A549 (cell line): ENCODE measurements around the gene DRC7. TPM values are rescaled to one million over a fixed set of nuclear protein-coding genes. Genes with fewer than 3 reads are reported as not detected.
A peak's percentile ranks its signal among the peaks of the same experiment; 100 is the strongest.
"Not testable (repeated sequence)": the region's sequence is repeated elsewhere in the genome, so short reads cannot be mapped to it uniquely, and the experiment has no call there.

Source experiments
- ATAC-seq, 2 experiments: fragments of 200-7000 bp in 1 of 2; fragments of >200 bp in 1 of 2; cut with Nextera tagmentation in 1 of 2; cut with Tn5 transposase in 1 of 2; 3 replicates each; pipeline versions ENCODE4 v1.8.0 to v1.9.1; 2018 to 2020; ENCODE audit warnings: mild to moderate bottlenecking in 1 of 2, moderate library complexity in 1 of 2
- CTCF ChIA-PET: fragments of 300-600 bp; sonication (Branson Sonifier 250); formaldehyde crosslinking; extraction: SDS; loops from one replicate; lab custom pipeline; 2021; ENCODE audit warnings: antibody characterized with exemption, inconsistent platforms; lab: Yijun Ruan, JAX
- POLR2A ChIA-PET: fragments of 350-600 bp; formaldehyde crosslinking; extraction: SDS; loops from one replicate; lab custom pipeline; 2021; ENCODE audit warnings: antibody characterized with exemption, inconsistent platforms; lab: Yijun Ruan, JAX
- DNase-seq, 2 experiments: peaks; one replicate each; pipeline versions ENCODE4 v3.0.0 to v3.0.0-alpha.2; 2011 to 2016; ENCODE audit warnings: low read depth in 1 of 2, low spot score in 1 of 2
- FAIRE-seq: peaks from 2 replicates; lab custom pipeline; 2011; peaks lifted over from hg19 to GRCh38; lab: Jason Lieb, UNC
- H3K27ac ChIP-seq, 2 experiments: fragments of >200 bp; sonication (Bioruptor Twin); formaldehyde crosslinking; 3 replicates each; pipeline ENCODE4 v1.5.1; 2016 to 2017
- H3K4me1 ChIP-seq: fragments of >200 bp; sonication (Bioruptor Twin); formaldehyde crosslinking; 3 replicates; pipeline ENCODE4 v1.6.1; 2016
- H3K4me2 ChIP-seq: fragments of >200 bp; sonication (Bioruptor Twin); formaldehyde crosslinking; 3 replicates; pipeline ENCODE4 v1.6.1; 2016
- H3K4me3 ChIP-seq: fragments of >200 bp; sonication (Bioruptor Twin); formaldehyde crosslinking; 3 replicates; pipeline ENCODE4 v1.5.1; 2016
- H3K9me3 ChIP-seq: fragments of >200 bp; sonication (Bioruptor Twin); formaldehyde crosslinking; 3 replicates; pipeline ENCODE4 v1.6.1; 2016
- BHLHE40 ChIP-seq: IDR thresholded peaks from 2 replicates; pipeline ENCODE4 v1.6.1; 2012; ENCODE audit warnings: low read depth, low read length, inconsistent platforms
- CHD4 ChIP-seq: fragments of 200-600 bp; sonication (generic); IDR thresholded peaks from 2 replicates; pipeline ENCODE4 v1.6.1; 2016; ENCODE audit warnings: antibody characterized with exemption, mild to moderate bottlenecking, borderline replicate concordance
- CTCF ChIP-seq: fragments of >200 bp; sonication (Bioruptor Twin); formaldehyde crosslinking; IDR thresholded peaks from 3 replicates; pipeline ENCODE4 v1.5.1; 2016
- EHF ChIP-seq: fragments of 250-450 bp; sonication (Bioruptor Pico); IDR thresholded peaks from 2 replicates; pipeline ENCODE4 v1.5.0; 2020; ENCODE audit warnings: mild to moderate bottlenecking
- ESRRA ChIP-seq: fragments of 150-350 bp; IDR thresholded peaks from 2 replicates; pipeline ENCODE4 v1.6.1; 2014; ENCODE audit warnings: mild to moderate bottlenecking, low read length, borderline replicate concordance
- FOSB ChIP-seq: fragments of 250-450 bp; sonication (Bioruptor Pico); IDR thresholded peaks from 2 replicates; pipeline ENCODE4 v1.5.0; 2020; ENCODE audit warnings: mild to moderate bottlenecking, moderate library complexity
- FOXS1 ChIP-seq: fragments of 250-450 bp; sonication (Bioruptor Pico); IDR thresholded peaks from 2 replicates; pipeline ENCODE4 v1.5.0; 2020; ENCODE audit warnings: mild to moderate bottlenecking, moderate library complexity
- GATA3 ChIP-seq: IDR thresholded peaks from 2 replicates; pipeline ENCODE4 v1.6.1; 2012; ENCODE audit warnings: borderline replicate concordance
- JUN ChIP-seq, 2 experiments: fragments of >200 bp; sonication (Bioruptor Twin); formaldehyde crosslinking; IDR thresholded peaks; 2 replicates in 1 of 2; 3 replicates in 1 of 2; pipeline ENCODE4 v1.6.1; 2016 to 2017
- MAFK ChIP-seq: fragments of 450-650 bp; IDR thresholded peaks from 2 replicates; pipeline ENCODE4 v1.6.1; 2014; ENCODE audit not compliant: partially characterized antibody
- MAZ ChIP-seq: fragments of 150-350 bp; IDR thresholded peaks from 2 replicates; pipeline ENCODE4 v1.6.1; 2014; ENCODE audit warnings: antibody characterized with exemption, low read depth, low read length, borderline replicate concordance
- NR3C1 ChIP-seq: fragments of >200 bp; sonication (Bioruptor Twin); formaldehyde crosslinking; IDR thresholded peaks from 3 replicates; pipeline ENCODE4 v1.6.1; 2017
- POLR2A ChIP-seq: IDR thresholded peaks from 2 replicates; pipeline ENCODE4 v1.6.1; 2012; ENCODE audit warnings: mild to moderate bottlenecking, low read length
- RAD21 ChIP-seq, 2 experiments: fragments of >200 bp in 1 of 2; sonication (Bioruptor Twin) in 1 of 2; formaldehyde crosslinking in 1 of 2; IDR thresholded peaks in 1 of 2; conservative IDR thresholded peaks in 1 of 2; 2 replicates in 1 of 2; 3 replicates in 1 of 2; pipeline ENCODE4 v1.6.1; 2012 to 2018; ENCODE audit warnings: inconsistent platforms in 1 of 2
- RCOR1 ChIP-seq: fragments of 150-350 bp; IDR thresholded peaks from 2 replicates; pipeline ENCODE4 v1.6.1; 2014; ENCODE audit warnings: antibody characterized with exemption, low read length, low read depth
- WGBS: methylation state at CpG from one replicate; pipeline ENCODE4 v1.1.6; 2017; ENCODE audit errors: missing lambda C conversion rate; 5-methylcytosine and 5-hydroxymethylcytosine counted together
- polyA plus RNA-seq, 4 experiments: library from polyadenylated mRNA; depleted of rRNA in 3 of 4; stranded (reverse); fragments of >200 nt; fragmentation: RNase III in 1 of 4; extraction: RNeasy Plus Mini Kit Qiagen cat#74134 plus additional on column Dnase treatment in 1 of 4; gene quantifications; 2 replicates in 3 of 4; 3 replicates in 1 of 4; pipeline ENCODE4 v1.2.3, GENCODE V29; 2011 to 2017
- TF ChIP-seq, protein P1 (sequence below): IDR thresholded peaks from 2 replicates; pipeline ENCODE4 v1.6.1; 2012; ENCODE audit warnings: low read depth, borderline replicate concordance
- TF ChIP-seq, protein P2 (sequence below): IDR thresholded peaks from 2 replicates; pipeline ENCODE4 v1.6.1; 2012
- TF ChIP-seq, protein P3 (sequence below): fragments of 250-450 bp; sonication (Bioruptor Pico); IDR thresholded peaks from 2 replicates; pipeline ENCODE4 v1.5.0; 2020; ENCODE audit warnings: low read depth, mild to moderate bottlenecking, moderate library complexity
- TF ChIP-seq, protein P4 (sequence below): fragments of >200 bp; sonication (Bioruptor Twin); formaldehyde crosslinking; IDR thresholded peaks from 2 replicates; pipeline ENCODE4 v1.6.1; 2016

Gene DRC7
- polyA plus RNA-seq, 2 of the 4 experiments (the other 2 are of a cell fraction): 0.10 to 0.28 TPM

- H3K4me1 ChIP-seq, H3K9me3 ChIP-seq, ATAC-seq, H3K4me3 ChIP-seq, POLR2A ChIA-PET, FAIRE-seq, H3K4me2 ChIP-seq, H3K27ac ChIP-seq, DNase-seq: not testable (repeated sequence)
- 95% methylated on average over 7 of the region's 7 CpGs for WGBS
- CTCF ChIA-PET: interaction anchor here (1.3 to 1.6 kb wide), 2 partner anchors 10 to 119 kb away, joined by 3 to 4 read pairs; no protein-coding TSS in a partner anchor
Measured at GRCh38 chr16:57746316-57746715, 51.7 kb downstream of the DRC7 start.

DNA sequence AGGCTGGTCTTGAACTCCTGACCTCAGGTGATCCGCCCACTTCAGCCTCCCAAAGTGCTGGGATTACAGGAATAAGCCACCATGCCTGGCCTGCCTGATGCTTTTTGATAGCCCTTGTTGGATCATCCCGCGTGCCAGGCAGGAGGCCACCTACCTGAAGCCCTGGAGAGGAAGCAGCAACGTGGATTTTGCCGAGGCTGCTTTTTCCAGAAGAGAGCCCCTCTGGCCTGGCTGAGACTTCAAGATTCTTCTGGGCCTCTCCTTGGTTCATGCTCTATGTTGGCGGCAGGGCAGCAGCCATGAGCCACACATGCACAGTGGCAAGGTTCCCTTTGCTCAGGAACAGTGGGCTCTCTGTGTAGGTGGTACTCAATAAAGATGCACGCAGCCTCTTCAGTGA is 52.5 kb downstream of the DRC7 start:
- FAIRE-seq: no peak
- POLR2A ChIA-PET: no interaction called here
- WGBS: 93% methylated on average over 7 of the region's 7 CpGs

GRCh38 chr16:57747496-57747895 is 52.9 kb downstream of the DRC7 start:
- ATAC-seq (no peak), DNase-seq (no peak)

More for the DNA sequence above, 52.5 kb downstream of the DRC7 start:
- ATAC-seq (no peak), DNase-seq (no peak)
- no peaks in the 10 kb centered on the region for H3K4me1 ChIP-seq
- H3K9me3 ChIP-seq: no peaks in the 10 kb centered on the region
- TF ChIP-seq MAZ (no peak), NR3C1 (no peak), MAFK (peak; percentile 32), GATA3 (no peak), BHLHE40 (no peak)
- H3K4me3 ChIP-seq: no peak overlapping the region
- H3K4me2 ChIP-seq: no peak overlapping the region
- no peak overlapping the region for H3K27ac ChIP-seq
- CTCF ChIA-PET: interaction anchor here (1.3 to 2.8 kb wide), 3 partner anchors 10 to 120 kb away, joined by 3 to 10 read pairs (median 4); no protein-coding TSS in a partner anchor

DNA sequence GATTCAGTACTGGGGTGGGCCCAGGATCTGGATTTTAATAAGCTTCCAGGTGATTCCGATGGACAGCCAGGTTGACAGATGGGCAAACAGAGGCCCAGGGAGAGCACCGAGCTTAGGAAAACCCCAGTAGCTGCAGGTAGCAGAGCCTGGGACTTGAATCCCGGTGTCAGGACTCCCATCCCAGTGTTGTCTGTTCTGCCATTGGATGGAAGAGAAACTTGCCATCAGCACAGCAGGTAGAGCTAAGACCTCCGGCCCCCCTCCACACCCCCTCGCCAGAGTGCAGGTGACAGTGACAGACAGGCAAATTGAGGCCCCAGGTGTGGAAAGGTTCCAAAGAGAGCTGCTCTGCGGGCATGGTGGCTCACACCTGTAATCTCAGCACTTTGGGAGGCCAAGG is 53.4 kb downstream of the DRC7 start:
- WGBS: 87% methylated on average over 6 of the region's 6 CpGs
- POLR2A ChIA-PET: no interaction called here

More at GRCh38 chr16:57747496-57747895, 52.9 kb downstream of the DRC7 start:
- no peak overlapping the region for H3K27ac ChIP-seq
- H3K4me1 ChIP-seq: no peaks in the 10 kb centered on the region
- H3K4me2 ChIP-seq: no peak overlapping the region
- no peaks in the 10 kb centered on the region for H3K9me3 ChIP-seq
- no peak for FAIRE-seq
- POLR2A ChIA-PET: no interaction called here
- CTCF ChIA-PET: interaction anchor here (1.1 to 2.8 kb wide), 5 partner anchors 9 to 171 kb away, joined by 3 to 26 read pairs (median 10); partner anchors contain the start of gene KATNB1
- 93% methylated on average over 12 of the region's 12 CpGs for WGBS
- no peak overlapping the region for H3K4me3 ChIP-seq
- TF ChIP-seq MAFK: no peak
- TF ChIP-seq, protein P1, sequence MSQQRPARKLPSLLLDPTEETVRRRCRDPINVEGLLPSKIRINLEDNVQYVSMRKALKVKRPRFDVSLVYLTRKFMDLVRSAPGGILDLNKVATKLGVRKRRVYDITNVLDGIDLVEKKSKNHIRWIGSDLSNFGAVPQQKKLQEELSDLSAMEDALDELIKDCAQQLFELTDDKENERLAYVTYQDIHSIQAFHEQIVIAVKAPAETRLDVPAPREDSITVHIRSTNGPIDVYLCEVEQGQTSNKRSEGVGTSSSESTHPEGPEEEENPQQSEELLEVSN: no peak
- TF ChIP-seq, protein P2, sequence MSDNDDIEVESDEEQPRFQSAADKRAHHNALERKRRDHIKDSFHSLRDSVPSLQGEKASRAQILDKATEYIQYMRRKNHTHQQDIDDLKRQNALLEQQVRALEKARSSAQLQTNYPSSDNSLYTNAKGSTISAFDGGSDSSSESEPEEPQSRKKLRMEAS: no peak
- TF ChIP-seq, protein P3, sequence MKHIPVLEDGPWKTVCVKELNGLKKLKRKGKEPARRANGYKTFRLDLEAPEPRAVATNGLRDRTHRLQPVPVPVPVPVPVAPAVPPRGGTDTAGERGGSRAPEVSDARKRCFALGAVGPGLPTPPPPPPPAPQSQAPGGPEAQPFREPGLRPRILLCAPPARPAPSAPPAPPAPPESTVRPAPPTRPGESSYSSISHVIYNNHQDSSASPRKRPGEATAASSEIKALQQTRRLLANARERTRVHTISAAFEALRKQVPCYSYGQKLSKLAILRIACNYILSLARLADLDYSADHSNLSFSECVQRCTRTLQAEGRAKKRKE (CRISPR knock-in tag): no peak

DNA sequence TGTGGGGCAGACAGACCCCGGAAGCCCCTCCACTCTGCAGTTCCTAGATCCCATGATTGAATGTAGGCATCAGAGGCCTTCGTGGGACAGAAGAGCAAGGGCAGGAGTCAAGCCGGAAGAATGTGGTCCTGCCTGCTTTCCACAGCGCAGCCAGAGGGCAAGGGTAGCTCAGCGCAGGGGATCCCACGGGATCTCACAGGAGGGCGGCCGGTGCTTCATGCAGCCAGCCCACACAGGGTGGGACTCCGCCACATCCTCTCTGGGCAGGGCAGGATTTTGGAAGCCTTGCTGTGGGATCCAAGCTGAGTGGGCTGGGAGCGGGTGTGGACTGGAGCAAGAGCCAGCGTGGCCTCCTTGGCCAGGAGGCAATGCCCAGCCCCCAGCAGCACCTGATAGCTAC is 54.0 kb downstream of the DRC7 start:
- ChIA-PET CTCF (interaction anchor here (0.8 to 2.8 kb wide), 9 partner anchors 9 to 172 kb away, joined by 3 to 26 read pairs (median 4); partner anchors contain the start of gene KATNB1), POLR2A (no interaction called here)
- no peak overlapping the region for H3K4me2 ChIP-seq
- H3K27ac ChIP-seq: no peak overlapping the region
- H3K9me3 ChIP-seq: no peaks in the 10 kb centered on the region
- WGBS: 90% methylated on average over 8 of the region's 11 CpGs
- no peaks in the 10 kb centered on the region for H3K4me1 ChIP-seq
- DNase-seq (no peak), ATAC-seq (no peak)
- H3K4me3 ChIP-seq: no peak overlapping the region
- TF ChIP-seq JUN (IDR thresholded peaks at IDR 0.05): no peak
- no peak for TF ChIP-seq MAFK
- TF ChIP-seq EHF (CRISPR knock-in tag): no peak
- no peak for TF ChIP-seq ESRRA
- TF ChIP-seq CHD4: no peak
- no peak for TF ChIP-seq POLR2A
- no peak for TF ChIP-seq NR3C1
- TF ChIP-seq, protein P4, sequence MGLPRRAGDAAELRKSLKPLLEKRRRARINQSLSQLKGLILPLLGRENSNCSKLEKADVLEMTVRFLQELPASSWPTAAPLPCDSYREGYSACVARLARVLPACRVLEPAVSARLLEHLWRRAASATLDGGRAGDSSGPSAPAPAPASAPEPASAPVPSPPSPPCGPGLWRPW: no peak
- TF ChIP-seq CTCF: no peak
- TF ChIP-seq RCOR1: no peak
- TF ChIP-seq FOXS1 (CRISPR knock-in tag): no peak
- TF ChIP-seq, all 56 proteins: peak for 0
- no peak for FAIRE-seq

More for the DNA sequence above, 53.4 kb downstream of the DRC7 start:
- CTCF ChIA-PET: interaction anchor here (0.8 to 2.8 kb wide), 7 partner anchors 9 to 171 kb away, joined by 3 to 26 read pairs (median 4); partner anchors contain the start of gene KATNB1
- Histone ChIP-seq H3K4me2 (no peak overlapping the region), H3K4me3 (no peak overlapping the region), H3K4me1 (no peaks in the 10 kb centered on the region), H3K9me3 (no peaks in the 10 kb centered on the region), H3K27ac (no peak overlapping the region)
- TF ChIP-seq FOSB (no peak), RAD21 (conservative IDR thresholded peaks at IDR 0.05 in 1 of 2, IDR thresholded peaks at IDR 0.05 in 1 of 2) (no peak)
- no peak for ATAC-seq
- FAIRE-seq: no peak
- no peak for DNase-seq
